Ishikawa (cell line): Measurements from ENCODE around the gene SNED1.

Source experiments
- CEBPB ChIP-seq: IDR thresholded peaks from 2 replicates; pipeline ENCODE4 v1.6.1; 2012
- CREB1 ChIP-seq: IDR thresholded peaks from 2 replicates; pipeline ENCODE4 v1.6.1; 2012; ENCODE audit warnings: low read depth
- EP300 ChIP-seq: IDR thresholded peaks from 2 replicates; pipeline ENCODE4 v1.6.1; 2012; ENCODE audit warnings: borderline replicate concordance
- RAD21 ChIP-seq: IDR thresholded peaks from 2 replicates; pipeline ENCODE4 v1.6.1; 2012; ENCODE audit warnings: low read depth
- TAF1 ChIP-seq: IDR thresholded peaks from 2 replicates; pipeline ENCODE4 v1.6.1; 2012; ENCODE audit warnings: low read depth, mild to moderate bottlenecking
- TCF12 ChIP-seq: IDR thresholded peaks from 2 replicates; pipeline ENCODE4 v1.6.1; 2012; ENCODE audit warnings: low read depth

DNA sequence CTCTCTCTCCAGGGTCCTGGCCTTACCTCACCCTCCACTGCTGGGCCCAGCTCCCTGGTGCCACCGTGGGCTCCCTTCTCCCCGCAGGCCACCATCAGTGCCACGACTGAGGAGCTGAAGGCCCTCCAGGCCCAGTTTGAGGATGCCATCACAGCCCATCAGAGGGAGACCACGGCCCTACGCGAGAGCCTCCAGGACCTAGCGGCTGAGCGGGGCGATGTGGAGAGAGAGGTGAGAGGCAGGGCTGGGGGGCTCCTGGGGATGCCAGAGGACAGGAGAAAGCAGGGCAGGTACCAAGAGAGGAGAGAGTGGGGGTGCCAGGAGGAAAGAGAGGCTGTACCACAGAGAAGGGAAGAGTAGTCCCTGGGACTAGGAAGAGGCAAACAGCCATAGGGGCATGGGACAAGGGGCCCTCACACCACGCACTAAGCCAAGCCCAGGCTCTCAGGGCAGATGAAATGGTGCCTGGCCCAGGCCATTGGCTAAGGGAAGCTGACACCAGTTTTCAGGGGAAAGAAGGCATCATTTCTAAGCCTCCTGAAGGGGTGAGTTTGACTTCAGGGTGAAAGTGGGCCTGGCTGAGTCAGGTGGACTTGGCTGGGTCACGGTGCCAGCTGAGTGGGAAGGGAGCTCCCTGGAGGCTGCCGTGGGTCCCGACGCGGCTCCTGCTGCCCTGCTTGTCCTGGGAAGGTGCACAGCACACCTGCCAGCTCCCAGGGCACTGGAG is 39.0 kb upstream of the SNED1 start:
- no peak for TF ChIP-seq TAF1
- no peak for TF ChIP-seq RAD21
- no peak for TF ChIP-seq TCF12
- no peak for TF ChIP-seq CEBPB
- no peak for TF ChIP-seq EP300
- no peak for TF ChIP-seq CREB1
